HG03159 (cell line): Measurements from ENCODE around the gene AQP7.
"Not testable (repeated sequence)": the region's sequence is repeated elsewhere in the genome, so short reads cannot be mapped to it uniquely, and the experiment has no call there.

Experiments used
- ATAC-seq: cut with Tn5 transposase; IDR thresholded peaks from one replicate; pipeline ENCODE4 v1.9.1; 2021; ENCODE audit warnings: mild to moderate bottlenecking, moderate library complexity; ENCODE audit not compliant: unreplicated experiment

The AQP7 gene

DNA sequence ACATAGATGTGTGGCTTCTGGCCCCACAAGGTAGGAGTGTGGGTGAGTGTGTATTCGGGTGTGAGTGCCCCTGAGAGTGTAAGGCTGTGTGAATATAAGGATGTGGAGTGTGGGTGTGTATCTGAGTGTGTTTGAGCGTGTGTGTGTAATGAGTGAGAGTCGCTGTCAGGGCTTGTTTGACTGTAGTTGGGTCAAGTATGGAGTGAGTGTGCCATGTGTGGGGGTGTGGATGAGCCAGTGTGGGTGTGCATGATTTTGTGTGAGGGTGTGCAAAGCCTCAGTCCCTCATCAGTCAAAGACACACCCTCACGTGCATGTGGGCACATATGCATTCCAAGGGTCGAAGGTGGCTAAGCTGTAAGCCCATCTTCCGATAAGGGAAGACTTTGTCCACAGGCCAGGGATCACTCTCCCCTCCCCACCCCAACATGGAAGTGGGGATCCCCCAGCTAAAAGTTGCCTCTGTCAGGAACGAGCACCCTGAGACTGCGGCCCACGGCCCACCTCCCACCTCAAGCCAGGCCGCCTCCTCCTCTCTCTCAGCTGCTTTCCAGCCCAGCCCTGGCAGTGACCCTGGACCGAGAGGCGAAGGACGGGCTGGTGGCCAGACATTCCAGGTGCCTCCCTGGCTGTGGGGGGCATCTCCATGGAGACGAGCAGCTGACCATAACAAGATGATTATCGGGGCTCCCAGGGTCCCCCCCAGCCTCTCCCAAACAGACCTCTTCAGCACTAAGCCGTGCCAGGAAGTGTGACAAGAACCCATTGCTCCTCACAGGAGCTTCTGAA, 32.1 kb upstream of the AQP7 start:
- no peak for ATAC-seq

DNA sequence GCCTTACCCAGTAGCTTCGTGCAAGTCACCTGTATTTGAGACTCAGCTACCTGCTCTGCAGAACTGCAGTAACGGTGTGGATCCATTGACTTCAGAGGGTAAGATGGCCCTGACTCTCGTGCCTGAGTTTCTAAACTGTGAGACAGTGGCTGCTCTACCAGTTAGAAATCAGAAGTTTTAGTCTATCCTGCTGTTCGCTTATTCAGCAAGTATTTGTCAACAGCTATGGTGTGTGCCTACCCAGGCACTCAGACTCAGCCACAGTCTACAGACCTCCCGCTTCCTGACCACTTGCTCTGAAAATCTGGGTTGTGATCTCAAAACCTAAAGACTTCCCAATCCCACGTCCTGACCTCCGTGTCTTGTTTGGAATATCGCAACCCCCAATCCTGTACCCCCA, 31.5 kb upstream of the AQP7 start:
- no peak for ATAC-seq

DNA sequence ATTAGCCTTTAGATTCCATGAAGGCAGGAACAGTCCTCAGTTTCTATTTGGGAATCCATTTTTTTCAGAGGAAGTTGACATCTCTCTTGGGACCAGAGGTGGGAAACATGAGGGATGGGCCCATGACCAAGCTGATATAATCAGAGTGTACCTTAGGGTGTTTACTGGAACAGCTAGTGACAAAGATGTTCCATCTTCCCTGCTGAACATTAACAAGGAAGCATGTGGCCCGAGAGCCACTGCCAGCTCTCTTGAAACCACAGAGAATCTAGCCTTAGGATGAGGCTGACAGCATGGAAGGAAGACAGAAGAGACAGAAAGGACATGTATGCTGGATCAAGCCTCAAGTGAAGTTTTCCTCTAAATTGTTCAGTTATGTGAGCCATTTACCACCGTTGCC, 29.1 kb upstream of the AQP7 start:
- ATAC-seq: no peak

DNA sequence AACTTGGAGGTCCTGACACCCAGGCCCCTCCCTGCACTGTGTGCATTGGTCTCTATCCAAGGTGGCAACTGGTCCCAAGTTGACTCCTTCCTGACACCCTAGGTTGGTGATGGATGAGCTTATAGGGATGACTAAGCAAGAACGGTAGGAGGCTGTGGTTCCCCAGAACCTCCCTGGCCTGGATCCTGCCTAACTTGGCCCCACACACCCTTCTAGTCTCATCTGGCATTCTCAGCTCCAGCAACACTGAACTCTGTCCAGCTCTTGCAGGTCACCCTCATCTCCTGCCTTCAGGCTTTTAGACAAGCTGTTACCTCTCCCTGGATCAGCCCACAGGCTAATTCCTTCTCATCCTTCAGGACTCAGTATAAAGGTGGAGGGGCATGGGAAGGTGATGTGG, 28.6 kb upstream of the AQP7 start:
- ATAC-seq: no peak

DNA sequence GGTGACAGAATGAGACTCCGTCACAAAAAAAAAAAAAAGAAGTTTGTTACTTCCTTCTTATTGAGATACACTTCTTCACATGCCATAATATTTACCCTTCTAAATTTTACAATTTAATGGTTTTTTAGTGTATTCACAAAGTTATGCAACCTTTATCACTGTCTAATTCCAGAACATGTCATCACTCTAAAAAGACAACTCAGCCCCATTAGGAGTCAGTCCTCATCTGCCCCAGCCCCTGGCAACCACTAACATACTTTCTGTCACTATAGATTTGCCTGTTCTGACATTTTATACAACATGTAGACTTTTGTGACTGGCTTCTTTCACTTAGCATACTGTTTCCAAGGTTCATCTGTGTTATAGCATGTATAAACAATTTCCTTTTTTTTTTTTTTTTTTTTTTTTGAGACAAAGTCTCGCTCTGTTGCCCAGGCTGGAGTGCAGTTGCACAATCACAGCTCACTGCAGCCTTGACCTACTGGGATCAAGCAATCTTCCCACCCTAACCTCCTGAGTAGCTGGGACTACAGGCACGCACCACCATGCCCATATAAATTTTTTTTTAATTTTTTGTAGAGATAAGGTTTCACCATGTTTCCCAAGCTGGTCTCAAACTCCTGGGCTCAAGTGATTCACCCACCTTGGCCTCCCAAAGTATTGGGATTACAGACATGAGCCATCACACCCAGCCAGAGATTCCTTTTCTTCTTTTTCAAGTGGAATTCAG, 27.1 kb upstream of the AQP7 start:
- no peak for ATAC-seq

DNA sequence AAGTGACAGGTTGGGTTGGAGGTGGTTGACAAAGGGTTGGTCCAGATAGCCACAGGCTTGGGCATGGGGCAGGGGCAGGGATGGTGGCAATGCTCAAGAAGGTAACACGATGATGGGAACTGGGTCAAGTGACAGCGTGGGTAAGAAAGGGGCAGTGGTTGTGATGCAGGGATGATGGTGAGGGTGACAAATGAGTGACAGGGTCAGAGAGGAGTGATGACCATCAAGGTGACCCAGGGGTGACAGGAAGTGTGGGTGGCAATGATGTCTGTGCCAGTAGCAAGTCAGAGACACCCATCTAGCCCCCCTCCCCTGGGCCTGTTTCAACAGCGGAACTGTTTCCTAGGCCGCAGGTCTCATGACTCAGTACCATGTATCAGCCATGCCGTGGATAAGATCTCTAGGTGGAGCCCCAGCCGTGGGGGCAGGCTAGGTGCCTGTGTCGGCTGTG, 24.5 kb upstream of the AQP7 start:
- no peak for ATAC-seq

DNA sequence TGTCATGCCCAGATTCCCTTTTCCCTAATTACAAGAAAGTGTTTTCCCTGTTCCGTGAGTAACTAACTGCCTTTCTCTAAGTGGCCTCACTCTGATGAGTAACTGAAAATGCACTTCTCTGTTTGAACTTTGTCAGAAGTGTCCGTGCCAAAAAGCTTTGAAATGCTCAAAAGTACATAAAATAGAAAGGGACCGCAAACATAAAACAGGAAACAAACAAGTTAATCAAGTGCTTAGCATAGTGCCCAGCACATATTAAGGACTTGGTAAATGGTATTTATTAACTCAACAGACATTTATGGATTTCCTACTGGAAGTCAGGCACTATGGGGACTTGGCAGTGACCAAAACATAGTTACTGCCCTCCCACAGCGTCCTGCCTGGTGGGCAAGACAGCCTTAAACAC, 22.8 kb upstream of the AQP7 start:
- no peak for ATAC-seq

DNA sequence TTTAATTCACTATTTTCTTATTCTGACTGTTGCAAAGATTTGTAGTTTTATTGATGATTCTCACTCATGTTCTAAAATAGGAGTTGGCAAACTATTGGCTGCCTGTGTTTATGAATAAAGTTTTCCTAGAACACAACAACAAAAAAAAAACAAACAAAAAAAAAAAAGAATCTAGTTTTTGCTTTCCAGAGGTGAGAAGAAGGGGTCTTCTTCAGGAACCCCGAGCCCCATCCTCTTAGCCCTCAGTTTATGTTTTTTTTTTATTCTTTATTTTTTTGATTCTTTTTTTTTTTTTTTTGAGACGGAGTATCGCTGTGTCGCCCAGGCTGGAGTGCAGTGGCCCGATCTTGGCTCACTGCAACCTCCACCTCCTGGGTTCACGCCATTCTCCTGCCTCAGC, 22.1 kb upstream of the AQP7 start:
- ATAC-seq: not testable (repeated sequence)

DNA sequence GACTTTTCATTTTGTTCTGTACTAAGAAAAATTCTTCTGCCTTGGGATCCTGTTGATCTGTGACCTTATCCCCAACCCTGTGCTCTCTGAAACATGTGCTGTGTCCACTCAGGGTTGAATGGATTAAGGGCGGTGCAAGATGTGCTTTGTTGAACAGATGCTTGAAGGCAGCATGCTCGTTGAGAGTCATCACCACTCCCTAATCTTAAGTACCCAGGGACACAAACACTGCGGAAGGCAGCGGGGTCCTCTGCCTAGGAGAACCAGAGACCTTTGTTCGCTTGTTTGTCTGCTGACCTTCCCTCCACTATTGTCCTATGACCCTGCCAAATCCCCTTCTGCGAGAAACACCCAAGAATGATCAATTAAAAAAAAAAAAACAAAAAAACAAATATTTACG, 21.7 kb upstream of the AQP7 start:
- not testable (repeated sequence) for ATAC-seq

DNA sequence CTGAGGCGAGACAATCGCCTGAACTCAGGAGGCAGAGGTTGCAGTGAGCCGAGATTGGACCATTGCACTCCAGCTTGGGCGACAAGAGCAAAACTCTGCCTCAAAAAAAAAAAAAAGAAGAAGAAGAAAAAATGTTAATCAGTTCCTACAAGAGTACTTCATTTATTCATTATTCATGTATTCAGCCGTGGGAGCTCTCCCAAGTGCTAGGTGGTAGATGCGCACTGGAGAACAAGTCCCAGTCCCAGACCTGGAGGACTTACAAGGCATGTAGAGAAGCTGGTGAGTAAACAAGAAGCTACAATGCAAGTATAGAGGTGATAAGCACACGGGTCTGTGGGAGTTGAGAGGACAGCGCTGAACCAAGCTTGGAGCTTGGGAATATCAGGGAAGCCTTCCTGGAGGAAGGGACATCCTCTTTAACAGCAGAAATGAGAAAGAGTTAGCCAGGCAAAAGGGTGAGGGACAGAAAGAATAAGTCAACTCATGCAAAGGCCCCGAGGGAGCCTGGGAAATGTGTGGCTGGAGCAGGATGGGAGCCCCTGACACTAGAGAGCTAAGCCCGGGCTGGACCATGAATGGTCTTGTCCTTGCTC, 17.4 kb upstream of the AQP7 start:
- no peak for ATAC-seq

DNA sequence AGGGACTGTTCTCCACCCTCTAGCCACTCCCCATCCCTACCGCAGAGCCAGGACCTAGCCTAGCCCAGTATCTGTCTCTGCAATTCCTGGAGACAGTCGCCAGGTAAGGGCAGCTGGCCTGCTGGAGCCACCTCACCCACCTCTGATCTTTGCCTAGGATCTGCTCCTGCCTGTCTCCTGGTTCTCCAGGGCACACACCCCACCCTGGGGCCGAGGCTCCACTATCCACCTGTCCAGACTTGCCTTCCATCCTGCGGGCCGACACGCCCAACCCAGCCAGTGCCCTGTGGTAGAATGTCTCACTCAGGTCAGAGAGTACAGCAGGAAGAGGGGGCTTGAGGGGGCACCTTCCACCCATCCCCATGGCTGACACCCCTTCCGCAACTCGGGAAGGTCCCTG, 15.7 kb upstream of the AQP7 start:
- no peak for ATAC-seq

DNA sequence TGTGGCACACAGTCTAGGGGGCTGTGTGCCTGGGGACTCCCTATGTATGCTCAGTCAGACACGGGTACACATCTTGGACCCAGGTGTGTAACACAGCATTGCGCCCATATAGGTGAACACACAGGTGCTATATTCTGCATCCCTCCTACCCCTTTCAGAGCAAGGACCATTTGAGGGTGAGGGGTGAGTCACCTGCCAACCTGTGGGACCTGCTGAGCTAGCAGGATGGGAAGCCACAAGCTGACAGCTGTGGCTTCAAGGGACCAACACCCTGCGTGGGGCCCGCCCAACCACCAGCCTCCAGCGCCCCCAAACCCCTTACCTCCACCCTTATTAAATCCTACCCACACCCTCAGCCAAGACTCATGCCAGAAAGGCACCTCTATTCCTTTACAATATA, 14.6 kb upstream of the AQP7 start:
- no peak for ATAC-seq

DNA sequence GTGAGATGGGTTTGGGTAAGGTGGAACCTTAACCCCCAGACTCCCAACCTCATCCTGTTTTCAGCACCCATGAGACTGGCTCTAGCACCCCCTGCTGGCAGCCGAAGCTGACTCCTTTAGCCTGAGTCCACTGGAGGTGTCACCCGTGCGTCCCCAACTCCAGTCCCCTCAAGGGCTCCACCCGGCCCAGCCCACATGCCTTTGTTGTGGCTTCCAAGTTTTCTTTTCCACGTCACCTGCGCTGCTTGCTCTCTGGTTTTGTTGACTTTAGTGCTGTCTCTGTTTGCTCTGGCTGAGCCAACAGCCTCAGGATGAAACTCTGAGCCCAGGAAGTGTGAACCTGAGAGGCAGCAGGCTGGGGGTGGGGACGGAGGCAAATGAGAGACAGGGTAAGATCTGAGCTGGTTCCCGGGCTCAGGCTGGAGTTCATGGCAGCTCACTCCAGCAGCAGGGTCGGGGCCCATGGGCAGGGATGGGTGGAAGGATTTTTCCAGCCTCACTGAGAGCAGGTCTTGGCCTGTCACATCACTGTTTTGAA, 13.2 kb upstream of the AQP7 start:
- no peak for ATAC-seq

DNA sequence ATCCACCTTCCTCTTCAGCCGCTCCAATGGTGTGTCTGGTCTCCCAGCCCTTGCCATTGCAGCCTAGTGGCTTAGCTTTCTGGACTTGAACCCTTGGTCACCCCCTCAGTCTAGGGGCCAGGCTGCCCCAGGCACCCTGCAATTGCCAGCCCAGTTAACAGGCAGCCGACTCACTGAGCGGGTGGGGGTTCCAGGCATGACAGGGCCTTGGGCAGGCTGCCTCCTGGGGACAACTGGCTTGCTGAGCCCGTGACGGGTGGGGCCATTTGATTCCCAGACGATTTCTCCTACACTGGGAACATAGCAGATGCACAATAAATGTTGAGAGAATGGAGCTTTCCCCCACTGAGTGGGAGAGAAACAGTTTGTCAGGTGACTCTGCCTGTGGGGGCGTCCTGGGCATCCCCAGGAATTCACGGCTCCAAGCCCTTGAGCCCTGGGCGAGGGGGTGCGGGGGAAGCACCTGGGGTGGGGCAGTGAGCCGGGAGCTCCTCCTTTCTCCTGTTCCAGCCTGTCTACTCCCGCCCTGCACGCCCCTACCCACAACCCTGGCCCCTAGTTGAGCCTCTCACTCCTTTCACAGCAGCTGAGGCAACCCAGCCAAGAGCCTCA, 12.6 kb upstream of the AQP7 start:
- no peak for ATAC-seq

DNA sequence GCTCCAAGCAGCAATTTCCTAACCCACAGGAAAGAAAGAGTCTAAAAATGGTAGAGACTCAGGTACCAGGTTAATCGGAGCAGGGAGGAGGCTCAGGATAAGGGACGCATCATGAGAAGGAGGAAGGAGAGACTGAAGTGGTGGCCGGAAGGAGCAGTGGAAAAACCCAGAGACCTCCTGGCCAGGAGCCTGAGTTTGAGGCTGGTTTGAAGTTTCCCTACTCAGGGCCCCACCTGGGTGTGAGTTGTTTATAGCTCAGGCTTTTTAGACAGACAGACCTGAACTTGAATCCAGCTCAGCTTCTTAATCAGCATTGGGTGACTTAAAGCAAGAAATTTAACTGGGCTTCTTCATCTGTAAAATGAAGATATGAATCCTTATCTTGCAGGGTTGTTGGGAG, 11.9 kb upstream of the AQP7 start:
- ATAC-seq: no peak

DNA sequence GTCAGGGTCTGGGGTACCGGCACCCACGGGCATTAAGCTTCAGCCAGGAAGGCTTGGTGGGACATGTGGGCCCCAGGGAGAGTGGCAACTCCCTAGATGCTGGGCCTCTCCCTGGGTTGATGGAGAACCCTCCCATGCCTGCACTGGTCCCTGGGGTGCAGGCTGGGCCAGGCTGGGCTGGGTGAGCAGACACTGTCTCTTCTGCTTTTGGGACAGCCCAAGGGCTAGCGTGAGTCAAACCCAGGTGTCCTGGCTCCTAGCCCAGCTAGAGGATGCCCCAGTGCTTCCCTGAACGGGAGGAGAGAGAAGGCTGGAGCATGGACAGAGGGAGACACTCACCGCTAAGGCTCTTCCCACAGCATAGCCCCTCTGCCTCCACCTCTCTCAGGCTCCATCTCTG, 5.7 kb upstream of the AQP7 start:
- ATAC-seq: no peak

DNA sequence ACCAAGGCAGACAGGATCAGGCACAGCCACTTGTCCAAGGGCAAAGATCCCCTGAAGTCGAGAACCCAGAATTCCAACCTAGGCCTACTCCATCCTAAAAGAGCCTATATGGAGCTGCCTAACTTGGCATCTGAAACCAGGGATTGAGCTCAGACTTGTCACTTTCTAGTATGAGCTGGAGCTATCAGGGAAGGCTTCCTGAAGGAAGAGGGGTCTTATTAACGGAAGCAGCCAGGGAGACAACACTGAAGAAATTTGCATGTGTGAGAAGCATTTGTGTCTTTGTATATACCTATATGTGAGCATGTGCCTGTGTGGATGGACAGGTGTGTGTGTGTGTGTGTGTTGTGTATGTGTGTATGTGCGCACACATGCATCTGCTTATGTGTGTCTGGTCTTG, 4.7 kb upstream of the AQP7 start:
- ATAC-seq: no peak

DNA sequence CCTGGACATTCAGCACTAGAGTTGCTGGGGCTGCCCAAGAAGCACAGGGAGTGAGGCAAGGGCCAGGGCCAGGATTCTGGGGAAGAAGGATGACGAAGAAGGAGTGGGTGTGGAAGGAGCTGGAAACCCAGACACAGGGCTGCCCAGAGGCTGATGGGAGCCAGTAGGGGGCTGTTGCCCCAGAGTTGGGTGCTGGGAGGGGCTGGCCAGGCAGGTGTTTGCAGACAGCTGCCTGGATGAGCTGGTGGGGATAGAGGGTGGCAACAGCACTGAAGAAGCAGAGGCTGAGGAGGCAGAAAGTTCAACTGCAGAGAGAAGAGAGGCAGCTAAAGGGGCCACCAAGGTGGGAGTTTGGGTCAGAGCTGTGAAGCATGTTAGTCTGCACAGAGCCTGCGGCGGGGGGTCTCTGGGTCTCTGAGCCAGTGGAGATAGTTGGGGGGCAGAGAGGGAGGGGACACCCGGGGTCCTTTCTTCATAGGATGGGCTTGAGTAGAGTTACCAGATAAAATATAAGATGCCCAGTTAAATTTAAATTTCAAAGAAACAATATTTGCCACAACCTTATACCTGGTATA, 2.5 kb upstream of the AQP7 start:
- ATAC-seq: no peak

DNA sequence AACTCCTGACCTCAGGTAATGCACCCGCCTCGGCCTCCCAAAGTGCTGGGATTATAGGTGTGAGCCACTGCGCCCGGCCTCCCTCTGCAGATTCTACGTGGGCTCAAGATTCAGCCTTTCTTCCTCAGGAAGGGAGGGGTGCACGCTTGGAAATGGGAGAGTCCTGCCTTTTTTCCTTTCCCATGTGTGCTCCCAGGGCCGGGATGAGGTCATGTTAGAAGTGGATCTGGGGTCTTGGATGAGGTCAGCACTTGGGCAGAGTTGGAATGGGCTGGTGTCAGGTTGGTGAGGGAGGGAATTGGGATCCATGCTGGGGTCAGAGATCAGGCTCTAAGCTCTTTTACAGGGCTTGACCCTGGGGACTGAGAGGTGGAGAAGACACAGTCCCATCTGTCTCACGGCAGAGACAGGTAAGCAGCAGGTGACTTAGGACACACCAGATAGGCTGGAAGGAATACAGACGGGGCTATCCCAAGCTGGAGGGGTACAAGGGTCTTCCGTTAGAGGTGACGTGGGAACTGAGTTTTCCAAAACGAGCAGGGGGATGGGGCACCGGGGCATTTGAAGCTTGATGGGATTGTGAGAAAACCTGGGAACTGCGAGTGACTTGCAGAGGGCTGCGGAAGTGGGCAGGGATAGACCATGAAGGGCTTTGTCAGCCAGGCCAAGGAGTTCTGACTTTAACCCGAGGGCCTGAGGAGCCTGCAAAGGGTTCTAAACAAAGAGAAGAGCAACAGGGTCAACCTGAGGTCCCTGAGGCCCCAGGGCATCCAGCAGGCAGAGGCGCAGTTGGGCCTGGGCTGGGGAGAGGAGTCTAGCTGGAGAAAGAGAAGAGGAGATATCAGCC, 1.8 kb upstream of the AQP7 start:
- no peak for ATAC-seq

DNA sequence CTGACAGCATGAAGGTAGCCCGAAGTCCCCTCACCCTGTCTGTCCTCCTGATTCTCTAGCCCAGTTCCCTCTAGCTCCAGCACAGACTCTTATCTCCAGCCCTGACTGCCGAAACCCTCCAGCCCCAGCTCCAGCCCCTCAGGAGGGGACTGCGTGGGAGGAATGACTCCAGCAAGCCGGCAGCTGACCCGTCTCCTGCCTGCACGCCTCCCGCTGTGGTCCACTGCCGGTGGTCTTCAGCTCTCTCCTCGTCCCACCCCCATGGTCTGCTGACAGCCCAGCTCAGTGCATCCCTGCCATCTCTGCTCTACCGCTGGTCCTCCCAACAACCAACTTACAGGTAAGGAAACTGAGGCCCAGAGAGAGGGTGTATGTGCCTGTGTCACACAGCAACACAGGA, 559 bp downstream of the AQP7 start:
- not testable (repeated sequence) for ATAC-seq
